Inflammatory macrophage (primary cell): ENCODE data around the gene ERI3.
A peak's percentile ranks its signal among the peaks of the same experiment; 100 is the strongest.

ENCODE experiments used
- DNase-seq, 2 donors: peaks; one replicate each; pipeline ENCODE4 v3.0.0-alpha.2; 2020 to 2022

The ERI3 gene

DNA sequence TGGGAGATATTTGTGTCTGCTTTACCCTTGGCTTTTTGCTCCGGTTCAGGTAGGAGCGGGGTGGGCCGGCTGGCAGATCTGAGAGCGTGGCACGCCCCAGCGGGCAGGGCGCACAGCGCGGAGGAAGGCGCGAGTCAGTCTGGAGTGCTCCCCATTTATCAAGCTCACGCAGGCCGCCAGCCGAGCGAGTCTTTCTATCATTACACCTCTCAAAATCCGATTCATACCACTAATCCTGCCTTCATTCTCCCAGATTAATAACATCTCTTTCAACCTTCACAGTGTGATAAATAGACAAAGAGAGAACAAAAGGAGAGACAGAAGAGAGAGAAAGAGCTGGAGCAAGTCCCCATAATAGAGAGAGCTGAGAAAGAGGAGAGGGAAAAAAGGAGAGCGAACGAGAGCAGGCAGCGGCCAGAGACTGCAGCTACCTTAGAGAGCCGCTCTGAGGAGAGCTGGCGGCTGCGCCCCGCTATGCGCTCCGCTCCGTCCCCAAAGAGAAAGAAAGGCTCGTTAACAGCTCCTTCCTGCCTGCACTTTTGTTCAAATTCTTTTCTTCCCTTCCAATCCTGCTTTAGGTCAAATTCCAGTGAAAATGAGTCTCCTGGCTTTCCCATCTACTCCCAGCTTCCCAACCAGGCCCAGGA lies 93.8 kb downstream of the ERI3 start:
- DNase-seq, result no peak

GRCh38 chr1:44260792-44261170 lies 94.3 kb downstream of the ERI3 start:
- no peak for DNase-seq

- no peak for DNase-seq
Measured at GRCh38 chr1:44259090-44259489, 96.0 kb downstream of the ERI3 start.

DNA sequence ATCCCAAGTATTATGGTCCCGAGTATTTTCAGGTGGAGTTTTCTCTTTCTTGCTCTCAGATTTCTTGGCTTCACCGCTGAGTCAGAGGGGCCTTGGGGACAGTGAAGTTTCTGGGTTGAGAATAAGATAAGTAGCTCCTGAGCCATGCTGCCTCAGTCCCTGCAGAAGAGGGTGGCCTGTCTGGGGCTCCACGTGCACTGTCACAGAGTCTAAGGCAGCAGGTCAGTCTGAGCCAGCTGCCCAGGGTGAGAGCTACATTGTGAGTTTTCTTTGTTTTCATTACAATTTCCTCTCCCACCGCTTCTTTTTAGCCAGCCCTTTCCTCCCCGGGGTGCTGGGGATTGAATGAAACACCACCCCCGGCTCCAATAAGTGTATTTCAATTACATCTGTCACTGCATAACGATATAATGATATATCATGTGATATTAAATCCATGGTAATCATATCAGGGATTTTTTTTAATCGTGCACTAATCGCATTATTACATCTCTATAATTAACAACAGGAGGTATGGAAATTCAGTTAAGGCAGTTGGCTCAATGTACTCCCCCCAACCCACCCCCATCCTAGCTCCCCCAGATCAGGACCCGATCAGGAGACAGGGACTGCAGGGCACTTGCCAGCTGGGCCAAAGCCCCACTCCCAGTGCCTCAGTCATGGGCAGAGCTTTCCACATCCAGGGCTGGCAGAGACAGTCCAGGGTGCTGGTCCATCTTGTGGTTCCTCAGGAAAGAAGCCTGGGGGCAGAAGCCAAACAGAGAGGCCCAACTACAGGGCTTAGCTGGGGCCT lies 98.1 kb downstream of the ERI3 start:
- no peak for DNase-seq

- no peak for DNase-seq
Measured at GRCh38 chr1:44254392-44254910, 100.6 kb downstream of the ERI3 start.

DNA sequence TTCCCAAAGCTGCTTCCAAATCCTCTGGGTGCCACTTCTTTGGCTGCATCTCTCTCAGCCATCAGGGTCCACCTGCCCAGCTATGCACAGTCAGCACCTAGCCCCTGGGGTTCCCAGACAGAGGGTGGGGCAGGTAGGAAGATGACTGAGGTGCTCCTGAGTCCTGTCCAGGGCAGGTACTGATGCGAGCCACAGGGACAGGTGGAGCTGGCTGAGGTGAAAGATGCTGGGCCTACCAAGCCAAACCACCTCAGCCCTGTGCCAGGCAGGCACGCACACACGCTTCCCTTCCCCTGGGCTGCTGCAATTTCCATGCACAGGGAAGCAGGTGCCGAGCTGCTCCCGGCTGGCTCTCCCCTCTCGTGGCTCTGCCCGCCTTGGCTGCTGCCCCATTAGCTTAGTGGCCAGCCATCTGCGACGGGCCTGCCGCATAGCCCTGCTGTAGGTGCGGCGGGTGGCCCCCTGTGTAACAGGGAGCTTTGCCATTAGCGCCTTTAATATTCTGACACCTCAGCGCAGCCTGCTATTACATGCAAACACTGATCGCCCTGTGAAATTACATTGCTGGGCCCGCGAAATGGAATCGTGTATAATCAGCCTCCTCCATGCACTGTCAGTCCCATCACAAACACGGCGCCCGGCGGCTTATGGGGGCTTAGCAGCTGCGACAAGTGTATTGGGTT lies 102.9 kb downstream of the ERI3 start:
- DNase-seq, result no peak

DNA sequence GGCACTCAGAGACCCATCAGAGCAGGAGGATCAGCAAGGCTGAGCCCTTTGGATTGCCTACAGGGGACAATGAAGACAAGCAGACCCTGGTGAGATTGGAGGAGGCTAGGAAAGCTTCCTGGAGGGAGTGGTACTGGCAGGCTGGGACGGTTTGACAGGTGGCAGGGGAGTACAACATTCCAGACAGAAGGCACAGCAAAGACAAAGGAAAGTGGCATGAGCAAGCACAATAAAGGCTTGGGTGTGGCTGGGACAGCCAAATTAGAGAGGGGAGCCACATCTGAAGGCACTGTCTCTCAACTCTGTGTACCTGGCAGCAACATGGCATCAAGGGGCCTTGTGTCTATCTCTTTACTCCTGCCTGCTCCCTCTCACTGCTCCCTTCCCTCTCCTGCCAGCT lies 103.6 kb downstream of the ERI3 start:
- no peak for DNase-seq

- no peak for DNase-seq
Measured at GRCh38 chr1:44250068-44250781, 104.8 kb downstream of the ERI3 start.

DNA sequence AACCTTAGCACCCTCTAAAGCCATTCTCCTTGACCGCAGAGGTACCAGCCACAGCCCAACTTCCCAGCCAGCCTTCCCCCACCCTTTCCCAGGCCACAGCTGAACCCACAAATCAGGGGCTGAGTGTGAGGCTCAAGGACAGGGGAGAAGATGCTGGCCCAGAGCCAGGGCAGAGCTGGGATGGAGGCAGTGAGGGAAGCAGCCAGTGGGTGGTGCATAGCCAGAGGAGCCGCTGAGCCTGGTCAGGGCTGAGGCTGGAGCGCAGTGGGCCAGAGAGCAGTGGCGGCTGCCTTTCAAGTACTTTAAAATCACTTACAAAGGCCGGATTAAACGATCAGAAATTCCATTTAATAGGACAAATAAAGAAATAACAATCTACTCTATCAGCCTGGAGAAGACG lies 105.5 kb downstream of the ERI3 start:
- DNase-seq, result no peak

DNA sequence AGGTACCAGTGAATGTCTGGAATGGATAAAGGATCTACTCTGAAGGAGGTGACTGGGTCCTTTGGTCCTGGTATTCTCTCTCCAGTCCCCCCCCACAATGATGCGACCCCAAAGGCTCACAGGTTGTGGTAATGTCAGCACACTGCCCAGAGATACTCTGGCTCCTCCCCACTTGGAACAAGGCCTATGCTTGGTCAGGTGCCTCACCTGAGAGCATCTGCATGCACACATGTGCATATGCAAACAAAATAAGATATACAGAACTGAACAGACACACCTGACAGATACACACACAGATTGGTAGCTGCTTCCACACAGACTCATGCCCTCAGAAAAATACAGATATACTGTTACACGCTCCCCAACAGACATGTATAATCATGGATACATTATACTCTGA lies 108.3 kb downstream of the ERI3 start:
- no peak for DNase-seq

- no peak for DNase-seq
Measured at GRCh38 chr1:44244986-44245385, 110.1 kb downstream of the ERI3 start.

GRCh38 chr1:44243782-44244495 lies 111.1 kb downstream of the ERI3 start:
- no peak for DNase-seq

DNA sequence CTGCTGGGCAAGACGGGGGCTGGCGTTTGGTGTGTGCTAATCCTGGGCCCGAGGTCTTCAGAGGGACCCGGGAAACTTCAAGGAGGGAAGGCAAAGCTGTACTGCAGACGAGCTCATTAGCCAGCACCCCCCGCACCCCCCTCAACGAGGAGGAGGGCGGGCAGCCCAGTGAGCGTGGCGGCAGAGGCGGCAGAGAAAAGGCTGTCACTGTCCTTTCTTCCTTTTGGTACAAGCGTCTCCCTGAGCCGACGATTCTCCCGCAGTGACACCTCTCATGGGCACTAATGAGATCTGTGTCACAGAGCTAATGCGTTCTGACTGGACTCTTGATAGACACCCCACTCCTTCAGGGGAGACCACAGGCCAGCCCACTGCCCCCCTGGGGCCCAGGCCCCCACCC lies 112.3 kb downstream of the ERI3 start:
- DNase-seq, result no peak

- DNase-seq, result no peak
Measured at GRCh38 chr1:44240802-44241671, 114.0 kb downstream of the ERI3 start.

DNA sequence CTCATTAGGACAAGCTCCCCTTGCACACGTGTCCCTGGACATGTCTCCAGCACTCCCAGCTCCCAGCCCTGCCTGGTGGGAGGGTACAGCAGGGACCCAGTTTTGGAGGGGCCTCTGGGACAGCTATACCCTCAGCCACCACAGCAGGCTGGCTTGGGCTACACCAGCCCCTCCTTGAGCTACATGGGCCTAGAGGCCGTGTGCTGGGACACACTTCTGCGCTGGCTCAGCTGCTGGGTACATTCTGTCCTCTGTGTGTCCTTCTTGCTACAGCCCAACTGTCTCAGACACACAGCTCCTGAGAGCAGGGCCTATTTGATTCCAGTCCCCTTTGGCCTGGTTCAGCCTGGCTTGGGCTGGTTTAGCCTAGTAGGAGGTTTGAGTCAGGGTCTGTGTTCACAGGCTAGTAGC lies 115.1 kb downstream of the ERI3 start:
- DNase-seq, result no peak

DNA sequence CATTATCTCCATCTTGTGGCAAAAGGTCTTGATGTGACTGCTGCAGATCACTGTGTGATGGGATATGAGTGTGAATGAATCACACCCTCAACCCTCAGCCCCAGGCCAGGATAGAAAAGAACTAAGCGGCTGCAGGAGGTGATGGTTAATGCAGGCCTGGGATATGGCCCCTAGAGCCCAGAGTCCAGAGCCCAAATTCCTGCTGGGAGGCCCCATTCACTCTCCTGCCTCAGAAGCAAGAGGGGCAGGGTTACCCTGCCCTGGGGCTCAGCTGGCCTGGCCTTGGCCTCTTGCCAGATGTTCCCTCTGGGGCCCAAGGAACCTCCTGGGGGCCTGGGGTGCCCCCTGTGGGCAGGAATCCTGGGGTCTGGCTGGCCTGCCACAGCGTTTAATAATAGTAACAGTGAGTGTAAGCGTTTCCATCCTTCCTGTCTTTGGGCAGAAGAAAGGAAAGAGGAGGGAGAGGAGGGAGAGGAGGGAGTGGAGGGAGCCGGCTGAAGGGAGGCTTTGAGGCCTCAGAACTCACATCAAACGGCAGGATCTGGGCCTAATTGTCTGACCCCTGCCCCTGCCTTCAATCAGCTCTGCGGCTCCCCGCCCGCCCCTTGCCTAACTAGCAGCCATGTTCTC lies 115.6 kb downstream of the ERI3 start:
- no peak for DNase-seq

DNA sequence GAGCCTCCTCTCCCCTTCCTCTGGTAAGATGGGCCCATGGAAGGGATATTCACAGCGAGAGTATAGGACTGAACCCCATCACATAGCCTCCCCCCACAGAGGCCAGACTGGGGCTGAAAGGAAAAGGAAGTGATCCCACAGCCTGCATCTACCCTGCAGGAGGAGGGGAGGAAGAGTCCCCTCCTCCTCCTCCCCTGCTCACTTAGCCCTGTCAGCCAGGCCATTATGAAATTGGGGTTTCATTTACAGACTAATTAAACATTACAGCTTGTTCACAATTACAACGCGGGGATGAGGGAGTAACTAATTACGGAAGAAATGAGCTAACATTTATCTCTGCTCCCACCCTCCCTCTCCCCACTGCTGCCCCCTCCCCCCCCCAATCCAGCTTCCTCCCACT lies 116.4 kb downstream of the ERI3 start:
- DNase-seq, result no peak

- DNase-seq, result peak; percentile 72 to 79
Measured at GRCh38 chr1:44237721-44238457, 117.2 kb downstream of the ERI3 start.

- no peak for DNase-seq
Measured at GRCh38 chr1:44236490-44237272, 118.4 kb downstream of the ERI3 start.
